GM12874 (cell line): ENCODE measurements around the gene CNN1.
A peak's percentile ranks its signal among the peaks of the same experiment; 100 is the strongest.

ENCODE experiments used
- TF ChIP-seq, protein P1 (sequence below): IDR thresholded peaks from 2 replicates; pipeline ENCODE4 v1.5.1; 2011; ENCODE audit warnings: low read depth, mild to moderate bottlenecking, control low read depth, low read length, moderate library complexity; ENCODE audit not compliant: insufficient read depth

Gene CNN1

GRCh38 chr19:11535792-11536595 is 2.7 kb upstream of the CNN1 start:
- TF ChIP-seq, protein P1, sequence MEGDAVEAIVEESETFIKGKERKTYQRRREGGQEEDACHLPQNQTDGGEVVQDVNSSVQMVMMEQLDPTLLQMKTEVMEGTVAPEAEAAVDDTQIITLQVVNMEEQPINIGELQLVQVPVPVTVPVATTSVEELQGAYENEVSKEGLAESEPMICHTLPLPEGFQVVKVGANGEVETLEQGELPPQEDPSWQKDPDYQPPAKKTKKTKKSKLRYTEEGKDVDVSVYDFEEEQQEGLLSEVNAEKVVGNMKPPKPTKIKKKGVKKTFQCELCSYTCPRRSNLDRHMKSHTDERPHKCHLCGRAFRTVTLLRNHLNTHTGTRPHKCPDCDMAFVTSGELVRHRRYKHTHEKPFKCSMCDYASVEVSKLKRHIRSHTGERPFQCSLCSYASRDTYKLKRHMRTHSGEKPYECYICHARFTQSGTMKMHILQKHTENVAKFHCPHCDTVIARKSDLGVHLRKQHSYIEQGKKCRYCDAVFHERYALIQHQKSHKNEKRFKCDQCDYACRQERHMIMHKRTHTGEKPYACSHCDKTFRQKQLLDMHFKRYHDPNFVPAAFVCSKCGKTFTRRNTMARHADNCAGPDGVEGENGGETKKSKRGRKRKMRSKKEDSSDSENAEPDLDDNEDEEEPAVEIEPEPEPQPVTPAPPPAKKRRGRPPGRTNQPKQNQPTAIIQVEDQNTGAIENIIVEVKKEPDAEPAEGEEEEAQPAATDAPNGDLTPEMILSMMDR: peak; percentile 95

GRCh38 chr19:11539495-11540365 is 1.1 kb downstream of the CNN1 start:
- TF ChIP-seq, protein P1: no peak

- TF ChIP-seq, protein P1: no peak
Measured at GRCh38 chr19:11540645-11541044, 2.0 kb downstream of the CNN1 start.

DNA sequence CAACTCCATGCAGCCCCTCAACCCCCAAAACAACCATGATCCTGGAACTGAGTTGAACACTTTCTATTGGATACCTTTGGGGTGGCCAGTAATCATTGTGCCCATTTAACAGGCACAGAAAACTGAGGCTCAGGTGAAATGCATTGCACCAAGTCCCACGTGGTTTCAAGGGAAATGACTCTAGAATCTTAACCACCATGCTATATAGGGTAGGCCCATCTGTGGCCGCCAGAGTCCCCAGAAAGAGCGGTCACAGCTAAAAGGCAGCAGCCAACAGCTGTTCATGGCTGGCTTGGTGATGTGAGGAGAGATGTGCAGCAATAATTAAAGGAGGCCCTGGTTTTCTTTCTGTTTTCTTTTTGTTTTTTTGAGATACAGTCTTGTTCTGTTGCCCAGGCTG is 2.6 kb downstream of the CNN1 start:
- TF ChIP-seq, protein P1: no peak

GRCh38 chr19:11547929-11548700 is 9.5 kb downstream of the CNN1 start:
- TF ChIP-seq, protein P1: no peak

DNA sequence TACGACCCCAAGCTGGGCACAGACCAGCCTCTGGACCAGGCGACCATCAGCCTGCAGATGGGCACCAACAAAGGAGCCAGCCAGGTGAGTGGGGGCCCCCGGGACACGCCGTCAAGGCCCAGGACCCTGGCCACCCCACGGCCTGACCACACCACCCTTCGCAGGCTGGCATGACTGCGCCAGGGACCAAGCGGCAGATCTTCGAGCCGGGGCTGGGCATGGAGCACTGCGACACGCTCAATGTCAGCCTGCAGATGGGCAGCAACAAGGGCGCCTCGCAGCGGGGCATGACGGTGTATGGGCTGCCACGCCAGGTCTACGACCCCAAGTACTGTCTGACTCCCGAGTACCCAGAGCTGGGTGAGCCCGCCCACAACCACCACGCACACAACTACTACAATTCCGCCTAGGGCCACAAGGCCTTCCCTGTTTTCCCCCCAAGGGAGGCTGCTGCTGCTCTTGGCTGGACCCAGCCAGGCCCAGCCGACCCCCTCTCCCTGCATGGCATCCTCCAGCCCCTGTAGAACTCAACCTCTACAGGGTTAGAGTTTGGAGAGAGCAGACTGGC is 10.8 kb downstream of the CNN1 start:
- TF ChIP-seq, protein P1: no peak

DNA sequence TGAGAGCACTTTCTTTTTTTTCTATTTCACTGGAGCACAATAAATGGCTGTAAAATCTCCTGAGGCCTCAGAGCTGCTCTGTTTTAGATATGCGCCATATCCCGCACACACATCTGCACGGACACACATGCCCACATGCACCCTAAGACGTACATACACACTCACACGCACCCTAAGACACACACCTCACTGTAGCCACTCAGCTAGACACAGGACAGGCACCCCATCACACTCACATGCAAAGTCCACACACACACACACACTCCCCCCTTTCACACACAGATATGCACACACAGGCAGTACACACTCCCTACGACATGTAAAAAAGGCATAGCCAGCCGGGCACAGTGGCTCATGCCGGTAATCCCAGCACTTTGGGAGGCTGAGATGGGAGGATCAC is 11.6 kb downstream of the CNN1 start:
- TF ChIP-seq, protein P1: no peak
